Measurements from ENCODE around the gene PXN.
"Not testable (repeated sequence)": the region's sequence is repeated elsewhere in the genome, so short reads cannot be mapped to it uniquely, and the experiment has no call there.

The PXN gene

GRCh38 chr12:120261951-120262851 is 3.3 kb downstream of the PXN start:
- Histone ChIP-seq H3K27ac (ENCODE audit: insufficient read depth, low read depth, low read length, poor library complexity, severe bottlenecking) (no peak overlapping the region), H3K27me3 (ENCODE audit: control insufficient read depth, insufficient read depth, low read length, poor library complexity, severe bottlenecking) (peaks cover 6% of the 10 kb centered on the region), H3K36me3 (ENCODE audit: control insufficient read depth, insufficient read depth, low read length) (no peaks in the 10 kb centered on the region), H3K4me3 (ENCODE audit: insufficient read depth, low read depth, low read length) (no peak overlapping the region), H3K4me1 (ENCODE audit: control insufficient read depth, insufficient read depth, low read length) (peaks cover 20% of the 10 kb centered on the region), H3K9me3 (ENCODE audit: control insufficient read depth, low read length) (no peaks in the 10 kb centered on the region)
- WGBS, 2 experiments = 94% methylated on average over 10 of the region's 10 CpGs

DNA sequence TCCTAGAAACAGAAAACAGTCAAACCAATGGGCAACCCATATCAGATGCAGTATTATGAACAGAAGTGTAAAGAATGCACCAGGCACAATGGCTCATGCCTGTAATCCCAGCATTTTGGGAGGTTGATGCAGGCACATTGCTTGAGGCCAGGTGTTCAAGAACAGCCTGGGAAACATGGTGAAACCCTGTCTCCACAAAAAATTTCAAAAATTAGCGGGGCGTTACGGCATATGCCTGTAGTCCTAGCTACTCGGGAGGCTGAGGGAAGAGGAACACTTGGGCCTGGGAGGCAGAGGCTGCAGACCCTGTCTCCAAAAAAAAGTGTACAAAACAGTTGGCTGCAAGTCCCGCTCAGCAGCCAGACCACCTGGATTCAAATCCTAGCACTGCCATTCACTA is 4.9 kb downstream of the PXN start:
- Histone ChIP-seq H3K27me3 (ENCODE audit: control insufficient read depth, insufficient read depth, low read length, poor library complexity, severe bottlenecking) (peaks cover 6% of the 10 kb centered on the region), H3K4me1 (ENCODE audit: control insufficient read depth, insufficient read depth, low read length) (peaks cover 20% of the 10 kb centered on the region), H3K27ac (ENCODE audit: insufficient read depth, low read depth, low read length, poor library complexity, severe bottlenecking) (no peak overlapping the region), H3K4me3 (ENCODE audit: insufficient read depth, low read depth, low read length) (no peak overlapping the region), H3K9me3 (ENCODE audit: control insufficient read depth, low read length) (no peaks in the 10 kb centered on the region), H3K36me3 (ENCODE audit: control insufficient read depth, insufficient read depth, low read length) (no peaks in the 10 kb centered on the region)
- WGBS, 2 experiments = 94 to 98% methylated on average over 5 of the region's 5 CpGs

DNA sequence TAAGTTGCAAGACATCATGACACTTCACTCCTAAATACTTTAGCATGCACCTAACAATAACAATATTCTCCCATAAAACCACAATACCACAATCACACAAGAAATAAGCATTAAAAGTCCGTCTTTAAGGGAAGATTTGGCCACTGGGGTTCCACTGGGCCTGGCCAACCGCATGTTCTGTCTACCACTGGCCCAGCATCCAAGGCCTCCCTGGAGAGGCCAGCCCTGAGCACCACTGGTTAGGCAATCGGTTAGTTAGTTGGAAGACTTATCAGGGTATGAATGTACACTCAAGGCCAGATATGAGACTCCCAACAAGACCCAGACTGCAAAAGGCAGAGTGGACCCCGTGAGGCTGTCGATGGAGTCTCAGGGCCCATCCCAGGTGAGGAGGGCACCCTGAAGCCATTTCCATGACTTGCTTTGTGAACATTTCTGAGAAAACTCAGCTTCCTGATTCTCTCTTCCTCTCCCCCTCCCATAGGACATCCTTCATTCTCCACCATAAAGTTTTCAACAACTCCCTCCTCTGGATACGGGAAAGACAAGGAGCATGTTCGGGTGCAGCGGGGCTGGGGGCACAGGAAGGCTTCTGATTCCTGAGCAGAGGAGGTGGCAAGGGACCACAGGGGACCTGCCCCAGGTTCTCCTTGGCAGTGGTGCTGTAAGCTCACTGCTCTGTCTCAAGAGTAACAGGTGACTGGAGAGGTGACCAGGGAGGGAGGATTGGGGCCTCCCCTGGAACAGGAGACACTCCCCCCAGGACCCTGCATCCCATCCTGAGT is 5.9 kb downstream of the PXN start:
- Histone ChIP-seq H3K4me3 (ENCODE audit: insufficient read depth, low read depth, low read length) (no peak overlapping the region), H3K9me3 (ENCODE audit: control insufficient read depth, low read length) (no peaks in the 10 kb centered on the region), H3K4me1 (ENCODE audit: control insufficient read depth, insufficient read depth, low read length) (peaks cover 18% of the 10 kb centered on the region)

GRCh38 chr12:120258323-120258896 is 7.1 kb downstream of the PXN start:
- WGBS, 2 experiments = 87 to 93% methylated on average over 5 of the region's 5 CpGs
- Histone ChIP-seq H3K4me1 (ENCODE audit: control insufficient read depth, insufficient read depth, low read length) (peaks cover 7% of the 10 kb centered on the region), H3K27ac (ENCODE audit: insufficient read depth, low read depth, low read length, poor library complexity, severe bottlenecking) (no peak overlapping the region), H3K36me3 (ENCODE audit: control insufficient read depth, insufficient read depth, low read length) (no peaks in the 10 kb centered on the region), H3K9me3 (ENCODE audit: control insufficient read depth, low read length) (no peaks in the 10 kb centered on the region), H3K27me3 (ENCODE audit: control insufficient read depth, insufficient read depth, low read length, poor library complexity, severe bottlenecking) (no peaks in the 10 kb centered on the region), H3K4me3 (ENCODE audit: insufficient read depth, low read depth, low read length) (no peak overlapping the region)

More for the DNA sequence above, 5.9 kb downstream of the PXN start:
- H3K36me3 ChIP-seq (ENCODE audit: control insufficient read depth, insufficient read depth, low read length) = no peaks in the 10 kb centered on the region
- no peak overlapping the region for H3K27ac ChIP-seq (ENCODE audit: insufficient read depth, low read depth, low read length, poor library complexity, severe bottlenecking)
- H3K27me3 ChIP-seq (ENCODE audit: control insufficient read depth, insufficient read depth, low read length, poor library complexity, severe bottlenecking) = peaks cover 2% of the 10 kb centered on the region
- 87 to 92% methylated on average over 8 of the region's 8 CpGs for WGBS, 2 experiments

GRCh38 chr12:120257041-120257821 is 8.3 kb downstream of the PXN start:
- 66% methylated on average over 9 of the region's 9 CpGs for WGBS, 2 experiments
- Histone ChIP-seq H3K36me3 (ENCODE audit: control insufficient read depth, insufficient read depth, low read length) (no peaks in the 10 kb centered on the region), H3K4me3 (ENCODE audit: insufficient read depth, low read depth, low read length) (no peak overlapping the region), H3K27ac (ENCODE audit: insufficient read depth, low read depth, low read length, poor library complexity, severe bottlenecking) (no peak overlapping the region), H3K4me1 (ENCODE audit: control insufficient read depth, insufficient read depth, low read length) (peaks cover 5% of the 10 kb centered on the region), H3K9me3 (ENCODE audit: control insufficient read depth, low read length) (no peaks in the 10 kb centered on the region), H3K27me3 (ENCODE audit: control insufficient read depth, insufficient read depth, low read length, poor library complexity, severe bottlenecking) (no peaks in the 10 kb centered on the region)

GRCh38 chr12:120254809-120255208 is 10.7 kb downstream of the PXN start:
- Histone ChIP-seq H3K4me1 (ENCODE audit: control insufficient read depth, insufficient read depth, low read length) (no peaks in the 10 kb centered on the region), H3K9me3 (ENCODE audit: control insufficient read depth, low read length) (no peaks in the 10 kb centered on the region), H3K27ac (ENCODE audit: insufficient read depth, low read depth, low read length, poor library complexity, severe bottlenecking) (no peak overlapping the region), H3K4me3 (ENCODE audit: insufficient read depth, low read depth, low read length) (no peak overlapping the region), H3K27me3 (ENCODE audit: control insufficient read depth, insufficient read depth, low read length, poor library complexity, severe bottlenecking) (no peaks in the 10 kb centered on the region), H3K36me3 (ENCODE audit: control insufficient read depth, insufficient read depth, low read length) (no peaks in the 10 kb centered on the region)
- WGBS, 2 experiments = 94% methylated on average over 5 to 7 of the region's 7 CpGs

DNA sequence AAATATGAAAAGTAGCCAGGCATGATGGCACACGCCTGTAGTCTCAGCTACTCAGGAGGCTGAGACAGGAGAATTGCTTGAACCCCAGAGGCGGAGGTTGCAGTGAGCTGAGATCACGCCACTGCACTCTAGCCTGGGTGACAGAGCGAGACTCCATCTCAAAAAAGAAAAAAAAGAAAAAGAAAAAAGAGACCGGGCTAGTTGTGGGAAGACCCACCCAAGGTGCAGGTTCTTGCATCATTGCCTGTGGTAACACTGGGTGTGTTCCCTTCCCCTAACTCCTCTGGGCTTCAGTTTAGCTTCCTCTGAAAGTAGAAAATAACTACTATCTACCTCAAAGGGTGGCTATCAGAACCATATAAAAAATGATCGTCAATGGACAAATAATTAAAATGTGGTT is 12.2 kb downstream of the PXN start:
- not testable (repeated sequence) for H3K4me1 ChIP-seq (ENCODE audit: control insufficient read depth, insufficient read depth, low read length); H3K4me3 ChIP-seq (ENCODE audit: insufficient read depth, low read depth, low read length); H3K27me3 ChIP-seq (ENCODE audit: control insufficient read depth, insufficient read depth, low read length, poor library complexity, severe bottlenecking); H3K27ac ChIP-seq (ENCODE audit: insufficient read depth, low read depth, low read length, poor library complexity, severe bottlenecking); H3K36me3 ChIP-seq (ENCODE audit: control insufficient read depth, insufficient read depth, low read length); H3K9me3 ChIP-seq (ENCODE audit: control insufficient read depth, low read length)
- WGBS, 2 experiments = 93 to 94% methylated on average over 5 of the region's 6 CpGs

DNA sequence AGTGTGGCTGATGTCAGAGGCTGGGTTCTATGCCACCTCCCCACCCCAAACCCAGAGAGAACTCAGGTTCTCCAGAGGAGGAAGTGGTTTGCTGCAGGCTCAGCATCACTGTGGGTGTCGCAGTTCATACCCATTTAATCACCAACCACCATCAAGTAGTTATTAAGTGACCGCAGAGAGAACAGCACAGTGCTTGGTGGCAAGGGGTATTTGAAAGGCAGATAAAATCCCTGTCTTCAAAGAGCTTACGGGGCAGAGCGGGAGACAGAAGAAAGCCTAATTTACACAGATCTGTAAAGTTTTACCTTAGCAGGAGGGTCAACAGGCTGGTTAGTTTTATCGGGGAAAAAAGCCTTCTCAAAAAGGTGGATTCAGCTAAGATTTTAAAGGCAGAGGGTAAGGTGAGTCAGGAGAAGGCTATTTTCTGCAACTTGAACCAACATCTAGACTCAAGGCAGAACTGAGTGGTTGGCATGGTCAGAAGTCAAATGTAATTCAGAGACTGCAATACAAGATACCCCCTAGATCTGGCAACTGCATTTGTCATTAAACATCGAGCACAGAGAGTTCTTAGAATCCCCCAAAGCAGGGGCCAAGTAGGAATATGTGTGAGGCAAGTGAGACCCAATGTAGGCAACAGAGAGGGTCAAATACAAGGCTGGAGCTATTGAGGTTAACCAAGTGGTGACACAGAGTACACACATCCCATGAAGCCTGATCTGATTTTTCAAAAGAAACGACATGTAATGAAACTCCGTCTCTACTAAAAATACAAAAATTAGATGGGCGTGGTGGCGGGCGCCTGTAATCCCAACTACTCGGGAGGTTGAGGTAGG is 13.2 kb downstream of the PXN start:
- Histone ChIP-seq H3K27me3 (ENCODE audit: control insufficient read depth, insufficient read depth, low read length, poor library complexity, severe bottlenecking) (no peaks in the 10 kb centered on the region), H3K36me3 (ENCODE audit: control insufficient read depth, insufficient read depth, low read length) (no peaks in the 10 kb centered on the region), H3K9me3 (ENCODE audit: control insufficient read depth, low read length) (no peaks in the 10 kb centered on the region), H3K27ac (ENCODE audit: insufficient read depth, low read depth, low read length, poor library complexity, severe bottlenecking) (no peak overlapping the region), H3K4me3 (ENCODE audit: insufficient read depth, low read depth, low read length) (no peak overlapping the region), H3K4me1 (ENCODE audit: control insufficient read depth, insufficient read depth, low read length) (no peaks in the 10 kb centered on the region)
- 96 to 97% methylated on average over 12 of the region's 12 CpGs for WGBS, 2 experiments

GRCh38 chr12:120251364-120252070 is 14.0 kb downstream of the PXN start:
- not testable (repeated sequence) for H3K36me3 ChIP-seq (ENCODE audit: control insufficient read depth, insufficient read depth, low read length); H3K4me3 ChIP-seq (ENCODE audit: insufficient read depth, low read depth, low read length); H3K27me3 ChIP-seq (ENCODE audit: control insufficient read depth, insufficient read depth, low read length, poor library complexity, severe bottlenecking); H3K27ac ChIP-seq (ENCODE audit: insufficient read depth, low read depth, low read length, poor library complexity, severe bottlenecking); H3K4me1 ChIP-seq (ENCODE audit: control insufficient read depth, insufficient read depth, low read length); H3K9me3 ChIP-seq (ENCODE audit: control insufficient read depth, low read length)
- 92 to 93% methylated on average over 12 of the region's 12 CpGs for WGBS, 2 experiments

All from ectodermal cell (in vitro differentiated cells).